GM19239 (cell line): Measurements from ENCODE around the gene SPAG8.

Experiments used
- DNase-seq: peaks from one replicate; pipeline ENCODE4 v3.0.0; 2011; ENCODE audit warnings: low spot score; ENCODE audit not compliant: insufficient read length
- FAIRE-seq: peaks from 2 replicates; lab custom pipeline; 2011; peaks lifted over from hg19 to GRCh38; lab: Jason Lieb, UNC

SPAG8 gene, protein sequence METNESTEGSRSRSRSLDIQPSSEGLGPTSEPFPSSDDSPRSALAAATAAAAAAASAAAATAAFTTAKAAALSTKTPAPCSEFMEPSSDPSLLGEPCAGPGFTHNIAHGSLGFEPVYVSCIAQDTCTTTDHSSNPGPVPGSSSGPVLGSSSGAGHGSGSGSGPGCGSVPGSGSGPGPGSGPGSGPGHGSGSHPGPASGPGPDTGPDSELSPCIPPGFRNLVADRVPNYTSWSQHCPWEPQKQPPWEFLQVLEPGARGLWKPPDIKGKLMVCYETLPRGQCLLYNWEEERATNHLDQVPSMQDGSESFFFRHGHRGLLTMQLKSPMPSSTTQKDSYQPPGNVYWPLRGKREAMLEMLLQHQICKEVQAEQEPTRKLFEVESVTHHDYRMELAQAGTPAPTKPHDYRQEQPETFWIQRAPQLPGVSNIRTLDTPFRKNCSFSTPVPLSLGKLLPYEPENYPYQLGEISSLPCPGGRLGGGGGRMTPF

DNA sequence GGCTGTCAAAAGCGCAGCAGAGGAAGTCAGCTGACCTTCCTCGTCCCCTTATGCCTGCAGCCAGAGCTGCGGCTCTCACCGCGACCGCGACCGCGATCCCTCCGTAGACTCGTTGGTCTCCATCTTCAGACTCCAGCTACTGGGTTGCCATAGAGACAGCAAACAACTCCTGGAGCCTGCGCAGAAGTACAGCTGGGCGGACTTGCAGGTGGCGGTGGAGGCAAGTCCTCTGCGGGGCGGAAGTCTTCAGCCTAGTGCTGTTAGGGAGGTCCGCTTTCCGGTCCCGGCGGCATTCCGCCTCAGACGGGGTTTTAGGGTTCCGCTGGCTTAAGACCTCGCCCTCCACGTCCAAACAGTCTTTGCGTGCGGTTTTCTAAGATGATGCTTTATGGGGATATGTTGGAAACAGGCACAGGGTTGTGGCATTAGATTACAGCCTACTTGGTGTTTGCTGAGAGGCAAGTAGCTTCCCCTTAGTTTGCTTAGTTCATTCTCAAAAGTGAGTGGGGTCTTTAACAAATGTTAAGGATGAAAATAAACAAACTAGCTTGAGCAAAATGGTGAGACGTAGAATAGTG, at the start of gene SPAG8:
SPAG8 (minus strand) TSS at position 238 of the 578 bp plus-strand sequence; CDS start at position 123, 115 bp downstream.
- FAIRE-seq, result peak; percentile 96
- peak; percentile 93 for DNase-seq

DNA sequence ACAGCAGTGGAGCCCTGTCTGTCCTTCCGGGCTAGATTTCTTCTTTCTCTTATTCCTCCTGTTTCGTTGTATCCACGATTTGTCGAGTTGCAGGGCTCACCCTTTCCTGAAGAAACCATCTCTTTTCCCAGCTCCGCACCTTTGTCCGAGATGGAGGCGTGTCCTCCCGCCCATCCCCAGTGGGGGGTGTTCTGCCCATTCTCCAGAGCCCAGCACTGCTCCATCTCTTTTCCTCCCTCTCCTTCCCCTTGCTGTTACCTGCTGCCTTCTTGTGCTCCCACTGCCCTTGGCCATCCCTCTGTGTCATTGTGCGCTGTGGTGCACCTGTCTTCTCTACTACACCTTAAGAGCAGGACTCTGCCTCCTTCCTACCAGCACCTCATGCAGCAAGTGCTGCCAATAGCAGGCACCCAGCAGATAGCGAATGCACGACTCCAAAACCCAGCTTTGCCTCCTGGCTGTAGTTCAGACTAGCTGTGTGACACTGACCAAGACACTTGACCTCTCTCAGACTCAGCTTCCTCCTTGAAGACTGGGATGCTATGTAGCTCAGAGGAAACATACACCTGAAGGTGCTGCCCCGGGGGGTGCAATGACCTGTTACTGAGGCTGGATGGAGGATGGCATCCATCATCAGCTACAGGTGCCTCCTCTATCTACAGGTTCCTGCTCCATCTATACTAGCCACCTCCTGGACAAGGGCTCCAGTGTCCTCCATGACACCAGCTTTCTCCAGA, 49.3 kb upstream of the SPAG8 start:
- FAIRE-seq (no peak), DNase-seq (no peak)

DNA sequence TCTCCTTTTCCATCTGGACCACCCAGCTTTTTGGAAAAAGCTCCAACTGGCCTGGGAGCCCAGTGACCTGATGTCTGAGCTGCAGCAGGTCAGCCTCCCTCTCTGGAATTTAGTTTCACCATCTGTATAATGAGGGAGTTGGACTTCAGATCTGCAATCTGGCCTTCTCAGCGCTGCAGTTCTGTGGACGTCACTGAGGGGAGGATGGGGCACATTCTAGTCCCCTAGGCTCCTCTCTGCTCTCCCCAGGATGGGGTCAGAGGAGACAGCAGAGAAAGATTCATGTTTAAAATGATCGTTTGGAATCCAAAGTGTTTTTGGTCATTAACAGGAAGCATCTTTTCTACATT, 47.9 kb upstream of the SPAG8 start:
- DNase-seq (no peak), FAIRE-seq (no peak)

DNA sequence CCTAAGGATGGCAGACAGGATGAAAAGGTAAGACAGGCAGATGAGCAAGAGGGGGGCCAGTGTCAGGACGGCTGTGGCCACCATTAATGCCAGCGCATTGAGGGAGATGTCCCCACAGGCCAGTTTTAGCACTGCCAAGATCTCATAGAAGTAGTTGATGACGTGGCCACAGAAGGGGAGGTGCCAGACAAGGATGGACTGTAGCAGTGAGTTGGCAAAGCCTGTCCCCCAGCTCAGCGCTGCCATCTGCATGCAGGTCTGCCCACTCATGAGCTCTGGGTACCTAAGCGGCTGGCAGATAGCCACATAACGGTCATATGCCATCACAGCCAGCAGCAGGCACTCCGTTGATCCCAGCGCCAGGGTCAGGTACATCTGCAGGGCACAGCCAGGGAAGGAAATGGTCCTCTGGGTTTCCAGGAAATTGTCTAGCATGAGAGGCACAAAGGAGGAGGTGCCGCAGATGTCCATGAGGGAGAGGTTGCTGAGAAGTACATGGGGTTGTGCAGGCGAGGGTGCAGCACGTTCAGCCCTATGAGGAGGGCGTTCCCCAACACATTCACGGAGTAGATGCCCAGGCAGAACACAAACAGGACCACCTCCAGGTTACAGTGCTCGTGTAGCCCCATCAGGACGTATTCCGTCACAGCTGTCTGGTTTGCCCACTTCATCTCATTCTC, 47.4 kb upstream of the SPAG8 start:
- DNase-seq (no peak), FAIRE-seq (no peak)

DNA sequence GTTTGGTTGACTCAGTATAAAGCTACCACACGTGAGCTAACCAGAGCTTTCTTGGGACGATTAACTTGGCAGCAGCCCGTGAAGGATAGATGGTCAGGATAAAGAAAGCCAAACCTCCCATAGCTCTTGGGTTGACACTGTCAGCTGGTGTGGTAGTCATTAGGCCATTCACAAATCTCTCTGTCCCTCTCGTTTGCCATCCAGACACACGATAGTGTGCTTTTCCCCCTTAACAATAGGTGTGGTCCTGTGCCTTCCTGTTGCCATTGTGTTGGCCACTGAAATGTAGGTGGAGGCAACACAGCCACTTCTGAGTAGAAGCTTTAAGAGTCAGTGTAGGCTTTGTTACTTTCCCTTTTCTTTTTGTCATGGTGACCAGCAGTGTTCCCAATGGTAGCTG, 46.4 kb upstream of the SPAG8 start:
- DNase-seq (no peak), FAIRE-seq (no peak)

DNA sequence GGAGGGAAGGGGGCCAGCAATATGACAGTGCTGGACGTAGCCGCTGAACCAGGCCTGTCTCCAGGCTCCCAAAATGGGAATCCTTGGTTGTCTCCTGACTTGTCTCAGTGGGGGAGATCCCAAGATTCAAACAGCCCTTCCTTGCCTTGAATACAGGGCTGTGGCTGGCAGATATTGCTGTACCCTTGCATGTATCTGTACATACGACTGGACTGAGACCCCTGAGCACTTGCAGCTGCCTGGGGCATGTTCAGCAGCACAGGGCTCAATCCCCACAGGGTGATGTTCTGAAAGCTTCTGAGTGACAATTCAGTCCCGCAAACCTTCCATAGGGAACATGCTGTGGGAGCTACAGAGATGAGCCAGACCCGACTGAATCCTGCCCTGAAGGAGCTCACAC, 44.8 kb upstream of the SPAG8 start:
- FAIRE-seq (no peak), DNase-seq (no peak)

DNA sequence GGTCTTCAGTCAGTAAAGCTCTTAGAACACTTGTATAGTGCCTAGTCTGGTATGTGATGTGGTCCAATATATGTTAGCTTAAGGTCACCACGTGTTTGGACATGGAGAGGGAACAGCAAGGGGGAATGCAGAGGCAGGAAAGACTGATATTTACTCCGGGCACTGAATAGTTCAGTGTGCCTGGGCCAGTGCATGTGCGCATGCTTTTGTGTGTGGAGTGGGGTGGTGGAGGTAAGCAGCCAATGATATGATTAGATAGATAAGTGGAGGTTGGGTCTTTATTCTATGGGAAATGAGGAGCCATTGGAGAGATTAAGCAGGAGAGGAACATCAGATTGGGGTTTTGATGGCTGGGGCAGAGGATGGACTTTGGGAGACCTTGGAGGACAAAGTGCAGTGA, 44.1 kb upstream of the SPAG8 start:
- no peak for DNase-seq
- FAIRE-seq, result no peak

DNA sequence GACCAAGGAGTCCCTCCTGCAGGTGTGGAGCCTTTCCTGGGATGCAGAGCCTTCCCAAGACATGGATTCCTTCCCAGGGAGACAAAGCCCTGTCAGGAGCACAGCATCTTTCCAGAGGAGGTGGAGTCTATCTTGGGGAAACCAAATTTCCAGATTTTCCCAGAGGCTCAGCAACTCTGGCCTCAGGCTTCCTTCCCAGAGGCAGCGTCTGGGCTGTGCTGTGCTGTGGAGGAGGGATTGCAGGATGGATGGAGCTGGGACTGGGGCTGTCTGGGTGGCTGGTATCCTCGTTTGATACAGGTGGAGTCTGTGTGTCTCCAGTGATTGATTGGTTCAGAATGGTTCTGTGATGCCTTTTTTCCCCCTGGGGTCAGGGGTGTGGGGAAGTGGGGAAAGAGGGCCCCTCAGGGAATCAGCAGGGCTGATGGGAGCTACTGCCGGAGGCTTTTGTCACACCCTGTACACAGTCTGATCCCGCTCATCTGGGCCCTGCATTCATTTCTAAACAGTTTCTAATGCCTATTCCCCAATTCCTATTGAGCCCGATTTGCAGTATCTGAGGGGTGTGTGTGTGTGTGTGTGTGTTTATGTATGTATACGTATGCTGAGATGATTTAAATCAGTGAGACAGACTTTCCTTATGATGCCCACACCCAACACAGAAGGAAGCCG, 42.2 kb upstream of the SPAG8 start:
- no peak for FAIRE-seq
- DNase-seq, result no peak

DNA sequence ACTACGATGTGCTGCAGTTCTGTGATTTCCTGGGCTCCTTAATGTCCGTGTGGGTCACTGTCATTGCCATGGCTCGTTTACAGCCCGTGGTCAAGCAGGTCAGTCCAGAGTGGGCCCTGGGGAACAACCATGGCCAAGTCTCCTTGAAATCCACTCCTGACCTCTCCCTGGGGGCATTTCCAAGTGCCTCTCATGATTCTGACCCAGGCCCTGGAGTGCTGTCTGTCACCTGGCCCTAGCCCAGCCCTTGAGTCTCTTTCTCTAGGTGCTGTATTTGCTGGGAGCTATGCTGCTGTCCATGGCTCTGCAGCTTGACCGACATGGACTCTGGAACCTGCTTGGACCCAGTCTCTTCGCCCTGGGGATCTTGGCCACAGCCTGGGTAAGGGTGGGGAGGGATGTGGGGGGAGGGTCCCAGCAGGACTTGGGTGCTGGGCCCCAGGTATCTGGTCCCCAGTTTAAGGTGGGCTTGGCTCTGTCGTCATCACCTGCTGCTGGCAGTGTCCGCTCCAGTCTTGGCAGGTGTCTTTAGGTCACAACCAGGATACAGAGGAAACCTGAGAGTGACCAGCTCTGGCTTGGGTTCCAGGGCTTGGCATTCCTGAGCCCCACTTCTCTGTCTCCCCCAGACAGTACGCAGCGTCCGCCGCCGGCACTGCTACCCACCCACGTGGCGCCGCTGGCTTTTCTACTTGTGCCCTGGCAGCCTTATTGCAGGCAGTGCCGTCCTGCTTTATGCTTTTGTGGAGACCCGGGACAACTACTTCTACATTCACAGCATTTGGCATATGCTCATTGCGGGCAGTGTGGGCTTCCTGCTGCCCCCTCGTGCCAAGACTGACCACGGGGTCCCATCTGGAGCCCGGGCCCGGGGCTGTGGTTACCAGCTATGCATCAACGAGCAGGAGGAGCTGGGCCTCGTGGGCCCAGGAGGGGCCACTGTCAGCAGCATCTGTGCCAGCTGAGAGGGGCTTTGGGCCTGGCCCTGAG, 41.1 kb upstream of the SPAG8 start:
- DNase-seq (no peak), FAIRE-seq (no peak)

DNA sequence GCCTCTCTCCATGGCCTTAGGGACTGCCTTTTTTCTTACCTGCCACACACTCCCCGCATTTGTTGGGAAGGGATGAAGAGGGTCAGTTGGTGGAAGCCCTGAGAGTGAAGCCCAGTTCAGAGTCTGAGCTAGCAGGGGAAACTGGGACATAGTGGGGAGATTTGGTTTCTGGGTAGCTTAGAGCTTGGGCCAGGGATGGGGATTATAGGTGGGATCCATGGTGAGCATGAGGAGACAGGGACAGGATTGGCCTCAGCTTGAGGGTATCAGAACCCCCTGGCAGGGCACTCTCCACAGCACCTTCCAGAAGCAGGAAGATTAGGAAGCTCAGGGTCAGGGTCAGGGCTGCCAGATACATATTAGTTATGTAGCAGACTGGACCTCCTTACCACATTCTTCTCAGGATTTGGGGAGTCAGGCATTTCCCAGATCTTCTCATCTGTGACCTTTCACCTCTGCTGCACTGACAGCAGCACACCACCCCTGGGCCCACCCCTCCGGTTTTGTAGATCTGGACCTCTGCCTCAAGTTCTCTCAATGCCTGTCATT, 40.3 kb upstream of the SPAG8 start:
- DNase-seq (no peak), FAIRE-seq (no peak)

DNA sequence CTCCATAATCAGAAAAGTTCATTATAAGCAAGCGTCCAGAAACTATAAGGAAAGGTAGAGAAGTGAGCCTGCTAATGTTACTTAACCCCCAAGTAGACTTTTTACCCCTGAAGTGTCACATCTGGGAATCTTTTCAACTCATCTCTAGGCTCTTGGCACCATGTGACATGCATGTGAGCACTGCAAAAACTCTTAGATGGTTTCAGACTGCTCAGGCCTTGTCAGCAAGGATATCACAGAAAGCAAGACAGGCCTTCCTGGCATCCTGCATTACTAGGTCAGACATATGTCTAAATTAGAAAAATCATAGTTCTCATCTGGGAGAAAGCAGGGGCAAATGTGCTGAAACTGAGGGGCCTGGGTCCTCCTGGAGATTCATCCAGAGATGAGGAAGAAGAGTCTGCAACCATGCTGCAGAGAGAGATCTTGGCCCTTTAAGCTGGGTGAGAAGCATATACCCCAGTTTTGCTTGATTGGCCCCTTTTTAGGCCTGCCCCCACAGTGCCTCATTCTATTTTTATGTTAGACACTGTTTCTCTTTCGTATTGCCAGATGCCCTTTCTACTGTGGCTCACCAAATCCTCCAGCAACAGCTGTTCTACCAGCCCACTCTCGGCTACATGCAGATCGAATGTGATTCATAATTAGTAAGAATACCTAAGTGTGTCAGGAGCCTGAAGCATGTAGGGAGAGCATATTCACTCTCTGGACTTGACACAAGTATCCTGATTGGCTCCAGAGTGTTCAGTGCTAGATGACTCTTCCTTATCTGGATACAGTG, 35.9 kb upstream of the SPAG8 start:
- FAIRE-seq, result peak; percentile 93

DNA sequence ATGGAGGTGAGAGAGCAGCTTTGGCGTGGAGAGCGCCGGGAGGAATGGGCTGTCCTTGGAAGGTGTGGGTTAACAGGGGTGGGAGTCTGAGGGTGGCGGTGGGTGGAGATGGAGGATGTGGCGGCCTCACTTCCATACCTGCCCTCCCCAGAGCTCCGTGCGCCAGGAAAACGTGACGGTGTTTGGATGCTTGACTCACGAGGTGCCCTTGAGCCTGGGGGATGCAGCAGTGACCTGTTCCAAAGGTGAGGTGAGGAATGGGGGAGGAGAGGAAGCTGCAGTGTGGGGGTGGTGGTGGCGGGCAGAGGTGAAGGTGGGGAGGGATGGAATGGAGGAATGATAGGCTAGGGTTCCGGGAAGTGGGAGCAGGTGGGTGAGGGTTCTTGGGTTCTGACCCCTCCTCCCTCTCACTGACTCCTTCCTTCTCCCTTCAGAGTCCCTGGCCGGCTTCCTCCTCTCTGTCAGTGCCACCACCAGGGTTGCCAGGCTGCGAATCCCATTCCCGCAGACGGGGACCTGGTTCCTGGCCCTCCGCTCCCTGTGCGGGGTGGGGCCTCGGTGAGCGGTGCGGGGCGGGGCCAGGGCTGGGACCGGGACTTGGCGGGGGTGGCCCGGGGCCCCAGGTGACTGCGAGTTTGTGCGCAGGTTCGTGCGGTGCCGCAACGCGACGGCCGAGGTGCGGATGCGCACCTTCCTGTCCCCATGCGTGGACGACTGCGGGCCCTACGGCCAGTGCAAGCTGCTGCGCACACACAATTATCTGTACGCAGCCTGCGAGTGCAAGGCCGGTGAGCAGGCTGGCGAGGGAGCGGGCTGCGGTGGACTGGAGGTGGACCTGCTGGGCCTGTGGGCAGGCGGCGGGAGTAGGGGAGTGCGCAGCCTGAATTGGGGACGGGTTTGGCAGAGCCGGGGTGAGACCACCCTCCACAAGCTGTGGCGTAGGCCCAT, 34.0 kb upstream of the SPAG8 start:
- FAIRE-seq, result no peak

More for the DNA sequence above, 35.9 kb upstream of the SPAG8 start:
- peak; percentile 86 for DNase-seq

DNA sequence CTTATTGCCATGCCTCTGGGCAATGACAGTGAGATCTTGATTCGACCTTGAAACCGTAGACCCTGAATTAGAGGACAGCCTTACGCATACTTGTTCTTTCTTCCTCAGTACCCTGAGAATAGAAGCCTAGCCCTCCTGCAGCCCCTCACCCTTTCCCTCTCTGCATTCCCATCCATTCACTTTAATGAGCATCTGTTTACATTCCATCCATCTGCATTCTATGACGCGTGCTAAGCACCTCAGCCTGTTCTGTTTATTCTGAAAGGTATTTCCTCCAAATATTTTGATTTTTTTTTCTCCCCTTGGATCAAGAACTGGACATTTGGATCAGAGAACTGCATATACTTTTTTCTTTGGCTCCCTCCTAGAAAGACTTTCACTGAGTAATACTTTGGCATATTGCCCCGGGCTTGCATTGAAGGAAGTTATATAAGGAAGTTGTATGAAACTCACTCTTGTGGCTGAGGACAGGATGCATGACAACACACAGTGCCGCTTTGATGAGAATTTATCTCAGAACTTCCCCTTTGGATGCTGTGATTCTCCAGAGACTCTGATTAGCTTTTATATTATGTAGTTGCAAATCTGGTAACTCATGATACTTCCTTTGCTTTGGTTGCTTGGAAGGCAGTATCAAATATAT, 32.7 kb upstream of the SPAG8 start:
- DNase-seq (peak; percentile 36), FAIRE-seq (peak; percentile 83)

More for the DNA sequence above, 34.0 kb upstream of the SPAG8 start:
- DNase-seq, result no peak

DNA sequence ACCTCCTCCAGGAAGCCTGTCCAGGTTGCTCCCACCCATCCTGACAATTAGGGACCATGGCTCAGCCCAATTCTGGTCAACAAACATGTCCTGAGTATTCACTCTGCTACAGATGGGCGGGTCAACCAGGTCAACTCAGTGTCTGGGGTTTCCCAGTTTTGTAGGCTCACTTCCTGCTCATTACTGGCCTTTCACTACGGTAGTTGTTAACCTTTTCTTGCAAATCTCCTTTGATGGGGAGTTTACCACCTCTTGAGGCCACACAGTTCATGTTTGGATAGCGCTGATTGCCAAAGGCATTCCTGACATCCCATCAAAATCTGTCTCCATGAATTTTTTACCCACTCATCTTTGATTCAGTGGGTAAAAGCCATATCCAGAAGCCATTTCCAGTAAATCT, 30.7 kb upstream of the SPAG8 start:
- FAIRE-seq (peak; percentile 84), DNase-seq (peak; percentile 76)

DNA sequence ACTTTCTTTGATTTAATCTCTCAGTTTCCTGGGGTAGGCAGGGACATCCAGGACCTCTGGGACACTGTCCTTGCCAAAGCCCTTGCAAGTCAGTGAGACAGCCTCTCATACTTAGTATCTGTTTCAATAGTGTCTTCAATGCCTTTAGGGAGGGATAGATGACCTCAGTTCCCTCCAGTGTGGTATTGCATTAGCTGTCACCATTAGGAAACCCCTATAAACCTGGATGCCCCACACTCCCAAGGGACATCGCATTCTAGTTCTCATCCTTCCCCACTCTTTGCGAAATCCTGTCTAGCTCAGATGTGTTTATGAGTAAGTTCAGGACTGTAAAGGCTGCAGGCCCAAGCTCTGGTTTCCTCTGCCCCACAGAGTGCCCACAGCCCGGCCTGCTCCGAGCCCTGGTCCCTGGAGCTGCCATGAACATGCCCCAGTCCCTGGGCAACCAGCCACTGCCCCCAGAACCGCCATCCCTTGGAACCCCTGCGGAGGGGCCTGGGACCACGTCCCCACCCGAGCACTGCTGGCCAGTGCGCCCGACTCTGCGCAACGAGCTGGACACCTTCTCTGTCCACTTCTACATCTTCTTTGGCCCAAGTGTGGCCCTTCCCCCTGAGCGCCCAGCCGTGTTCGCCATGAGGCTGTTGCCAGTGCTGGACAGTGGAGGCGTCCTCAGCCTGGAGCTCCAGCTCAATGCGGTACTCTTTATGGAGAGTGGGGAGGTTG, 30.1 kb upstream of the SPAG8 start:
- DNase-seq (no peak), FAIRE-seq (no peak)

DNA sequence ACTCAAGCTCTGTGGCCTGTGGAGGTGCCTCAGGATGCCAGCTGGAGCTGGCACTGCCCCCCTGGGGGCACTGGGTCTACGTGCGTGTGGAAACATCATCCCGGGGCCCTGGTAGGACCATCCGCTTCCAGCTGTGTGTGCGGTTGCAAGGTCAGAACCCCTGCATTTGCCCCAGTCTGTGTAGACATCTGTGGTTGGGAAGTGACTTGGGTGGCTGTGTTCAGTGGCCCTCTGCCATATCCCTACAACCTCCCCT, 29.5 kb upstream of the SPAG8 start:
- DNase-seq (no peak), FAIRE-seq (no peak)
